Measurements from ENCODE around the gene MMP14.
"Not testable (repeated sequence)": the region's sequence is repeated elsewhere in the genome, so short reads cannot be mapped to it uniquely, and the experiment has no call there.

DNA sequence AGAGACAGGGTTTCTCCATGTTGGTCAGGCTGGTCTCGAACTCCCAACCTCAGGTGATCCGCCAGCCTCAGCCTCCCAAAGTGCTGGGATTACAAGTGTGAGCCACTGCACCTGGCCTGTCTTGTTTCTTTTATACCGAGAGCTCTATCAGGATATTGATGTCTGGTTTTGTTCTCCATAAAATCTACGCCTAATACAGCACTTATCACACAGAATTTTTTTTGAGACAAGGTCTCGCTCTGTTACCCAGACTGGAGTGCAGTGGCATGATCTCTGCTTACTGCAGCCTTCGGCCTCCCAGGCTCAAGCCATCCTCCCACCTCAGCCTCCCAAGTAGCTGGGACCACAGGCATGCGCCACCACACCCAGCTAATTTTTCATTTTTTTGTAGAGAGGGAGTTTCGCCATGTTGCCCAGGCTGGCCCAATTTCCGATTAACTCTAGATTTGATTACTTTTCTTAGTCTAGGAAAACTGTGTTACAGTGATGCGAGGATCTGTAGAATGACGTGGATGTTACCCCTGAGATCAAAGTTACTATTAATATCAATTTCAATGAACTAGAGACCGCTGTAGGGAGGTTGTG is 7.2 kb upstream of the MMP14 start:
- not testable (repeated sequence) for TF ChIP-seq POLR2A, POLR2AphosphoS5 (IDR thresholded peaks at IDR 0.05)
- TF ChIP-seq, protein P1, sequence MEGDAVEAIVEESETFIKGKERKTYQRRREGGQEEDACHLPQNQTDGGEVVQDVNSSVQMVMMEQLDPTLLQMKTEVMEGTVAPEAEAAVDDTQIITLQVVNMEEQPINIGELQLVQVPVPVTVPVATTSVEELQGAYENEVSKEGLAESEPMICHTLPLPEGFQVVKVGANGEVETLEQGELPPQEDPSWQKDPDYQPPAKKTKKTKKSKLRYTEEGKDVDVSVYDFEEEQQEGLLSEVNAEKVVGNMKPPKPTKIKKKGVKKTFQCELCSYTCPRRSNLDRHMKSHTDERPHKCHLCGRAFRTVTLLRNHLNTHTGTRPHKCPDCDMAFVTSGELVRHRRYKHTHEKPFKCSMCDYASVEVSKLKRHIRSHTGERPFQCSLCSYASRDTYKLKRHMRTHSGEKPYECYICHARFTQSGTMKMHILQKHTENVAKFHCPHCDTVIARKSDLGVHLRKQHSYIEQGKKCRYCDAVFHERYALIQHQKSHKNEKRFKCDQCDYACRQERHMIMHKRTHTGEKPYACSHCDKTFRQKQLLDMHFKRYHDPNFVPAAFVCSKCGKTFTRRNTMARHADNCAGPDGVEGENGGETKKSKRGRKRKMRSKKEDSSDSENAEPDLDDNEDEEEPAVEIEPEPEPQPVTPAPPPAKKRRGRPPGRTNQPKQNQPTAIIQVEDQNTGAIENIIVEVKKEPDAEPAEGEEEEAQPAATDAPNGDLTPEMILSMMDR (IDR thresholded peaks at IDR 0.05) = not testable (repeated sequence)
